AML-193 (cell line): ENCODE results near the gene SLC52A3.

Experiments
- DNase-seq, 2 experiments: peaks; one replicate each; lab custom pipeline; 2025; lab: John Stamatoyannopoulos, UW

Gene SLC52A3

GRCh38 chr20:766906-767305, 1.4 kb downstream of the SLC52A3 start:
- no peak for DNase-seq

GRCh38 chr20:764255-764654, 4.0 kb downstream of the SLC52A3 start:
- no peak for DNase-seq

GRCh38 chr20:761418-762381, 6.6 kb downstream of the SLC52A3 start:
- DNase-seq: no peak

GRCh38 chr20:760751-761417, 7.4 kb downstream of the SLC52A3 start:
- DNase-seq: no peak

- DNase-seq: no peak
Observed at GRCh38 chr20:757506-757905, 10.8 kb downstream of the SLC52A3 start.

- DNase-seq: no peak
Observed at GRCh38 chr20:755941-756340, 12.4 kb downstream of the SLC52A3 start.

GRCh38 chr20:754904-755303, 13.4 kb downstream of the SLC52A3 start:
- DNase-seq: no peak

- no peak for DNase-seq
Observed at GRCh38 chr20:753897-754635, 14.2 kb downstream of the SLC52A3 start.

- DNase-seq: no peak
Observed at GRCh38 chr20:753136-753535, 15.2 kb downstream of the SLC52A3 start.

GRCh38 chr20:752291-752690, 16.0 kb downstream of the SLC52A3 start:
- DNase-seq: no peak

GRCh38 chr20:751761-752160, 16.5 kb downstream of the SLC52A3 start:
- no peak for DNase-seq

- DNase-seq: no peak
Observed at GRCh38 chr20:750801-751200, 17.5 kb downstream of the SLC52A3 start.

- DNase-seq: no peak
Observed at GRCh38 chr20:745683-746301, 22.5 kb downstream of the SLC52A3 start.

- no peak for DNase-seq
Observed at GRCh38 chr20:742156-742555, 26.1 kb downstream of the SLC52A3 start.

- DNase-seq: no peak
Observed at GRCh38 chr20:741620-742019, 26.7 kb downstream of the SLC52A3 start.

- no peak for DNase-seq
Observed at GRCh38 chr20:740162-740561, 28.1 kb downstream of the SLC52A3 start.

GRCh38 chr20:739736-740135, 28.6 kb downstream of the SLC52A3 start:
- DNase-seq: no peak

- no peak for DNase-seq
Observed at GRCh38 chr20:733861-734260, 34.4 kb downstream of the SLC52A3 start.

GRCh38 chr20:732727-733126, 35.6 kb downstream of the SLC52A3 start:
- no peak for DNase-seq

GRCh38 chr20:731891-732560, 36.3 kb downstream of the SLC52A3 start:
- no peak for DNase-seq

- no peak for DNase-seq
Observed at GRCh38 chr20:730005-730404, 38.3 kb downstream of the SLC52A3 start.
